ENCODE results near the gene STK32B.

- TF ChIP-seq POLR2AphosphoS5 (IDR thresholded peaks at IDR 0.05; ENCODE audit: low read depth, low read length) = no peak
- no peak for TF ChIP-seq SIRT6 (IDR thresholded peaks at IDR 0.05; ENCODE audit: low read length)
Measured at GRCh38 chr4:5029447-5029846, 21.8 kb upstream of the STK32B start.

All from H1 (cell line).